HG03139 (cell line): ENCODE measurements around the gene TWNK.

Source experiments
- ATAC-seq: cut with Tn5 transposase; IDR thresholded peaks from one replicate; pipeline ENCODE4 v1.9.1; 2021; ENCODE audit not compliant: unreplicated experiment

Gene TWNK

DNA sequence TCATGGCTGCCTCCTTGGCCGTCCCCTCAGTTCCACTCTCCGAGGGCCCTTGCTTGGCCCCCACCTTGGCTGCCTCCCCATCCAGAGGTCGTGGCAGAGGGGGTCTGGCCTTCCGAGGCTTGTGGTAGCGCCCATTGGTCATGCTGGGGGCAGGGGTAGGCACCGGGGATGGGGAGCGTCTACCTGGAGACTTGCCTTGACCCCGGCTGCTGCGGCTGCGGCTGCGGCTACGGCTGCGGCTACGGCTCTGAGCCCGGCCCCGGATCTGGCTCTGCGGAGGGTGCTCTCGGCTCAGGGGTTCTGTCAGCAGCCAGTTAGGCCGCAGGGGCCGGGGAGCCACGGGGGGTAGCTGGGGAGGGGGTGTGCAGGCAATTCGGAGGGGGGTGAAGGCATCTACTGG is 23.0 kb downstream of the TWNK start:
- no peak for ATAC-seq

DNA sequence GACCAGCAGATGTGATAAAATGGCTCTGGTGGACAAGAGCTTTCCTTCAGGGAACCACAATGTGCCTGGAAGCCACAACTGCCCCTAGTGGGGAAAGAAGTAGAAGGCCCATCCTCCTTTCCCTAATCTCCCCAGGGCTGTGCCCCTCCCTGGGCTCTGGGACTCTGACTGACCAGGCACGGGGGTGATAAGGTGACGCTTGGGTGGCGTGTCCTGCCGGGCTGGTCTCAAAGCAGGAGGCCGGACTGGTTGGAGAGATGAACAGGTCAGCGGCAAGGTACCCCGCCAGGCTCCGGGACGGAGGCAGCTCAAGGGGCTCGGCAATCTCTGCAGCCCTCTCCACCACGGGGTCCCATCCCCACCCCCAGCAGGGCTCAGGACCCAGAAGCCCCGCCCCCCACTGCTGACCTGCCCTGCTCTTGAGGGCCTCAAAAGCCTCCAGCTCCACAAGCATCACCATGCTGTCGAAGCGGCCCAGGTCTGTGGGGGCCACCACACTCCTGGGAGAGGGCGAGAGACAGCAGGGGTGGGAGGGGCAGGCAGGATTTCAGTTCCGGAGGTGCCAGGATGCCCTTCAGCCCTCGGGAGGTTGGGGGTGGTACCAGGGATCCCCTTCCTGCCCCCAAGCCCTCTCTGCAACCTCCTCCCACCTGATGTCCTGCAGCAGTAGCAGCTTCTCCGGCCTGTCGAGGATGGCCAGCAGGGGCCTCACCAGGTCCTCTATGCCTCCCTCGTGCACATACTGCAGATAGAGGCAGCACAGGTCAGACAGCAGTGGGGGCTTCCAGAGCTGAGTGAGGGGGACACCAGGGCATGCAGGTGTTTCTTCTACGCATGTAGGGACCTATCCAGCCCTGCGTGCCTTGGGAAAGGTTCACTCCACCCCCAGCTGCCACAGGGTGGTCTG is 24.4 kb downstream of the TWNK start:
- no peak for ATAC-seq

DNA sequence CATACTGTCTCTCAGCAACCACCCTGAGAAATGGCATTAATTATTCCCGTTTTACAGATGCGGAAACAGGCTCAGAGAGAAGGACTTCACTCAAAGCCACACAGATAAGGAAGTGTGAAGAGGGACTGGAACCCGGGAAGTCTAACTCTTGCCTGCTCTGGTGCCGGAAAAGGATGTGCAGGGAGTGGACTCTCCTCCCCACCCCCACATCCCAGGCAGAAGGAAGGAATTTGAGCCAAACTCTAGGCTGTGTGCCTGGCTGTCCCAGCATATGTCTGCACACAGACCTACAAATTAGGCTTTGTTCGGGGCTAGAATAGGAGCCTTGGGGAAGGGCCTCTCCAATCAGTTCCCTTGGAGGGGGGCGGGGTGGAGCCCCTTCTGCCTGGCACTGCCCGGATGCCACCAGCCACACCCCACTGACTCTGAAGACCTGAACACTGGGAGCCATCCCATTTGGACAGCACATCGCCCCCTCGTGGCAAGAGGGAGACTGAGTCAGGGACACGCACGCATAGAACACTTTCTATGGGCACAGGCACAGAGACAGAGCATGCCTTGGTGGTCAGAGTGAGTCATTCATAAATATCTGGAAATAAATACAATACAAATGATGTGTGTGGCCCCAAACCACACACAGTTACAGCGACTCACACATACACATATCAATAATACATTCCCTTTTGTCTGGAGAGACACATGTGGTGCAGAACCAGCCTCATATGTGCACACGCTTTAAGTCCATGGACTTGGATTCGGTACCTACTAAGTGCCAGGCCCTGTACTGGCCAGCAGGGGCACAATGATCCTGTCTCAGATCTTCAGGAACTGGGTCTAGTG is 25.4 kb downstream of the TWNK start:
- ATAC-seq: no peak

DNA sequence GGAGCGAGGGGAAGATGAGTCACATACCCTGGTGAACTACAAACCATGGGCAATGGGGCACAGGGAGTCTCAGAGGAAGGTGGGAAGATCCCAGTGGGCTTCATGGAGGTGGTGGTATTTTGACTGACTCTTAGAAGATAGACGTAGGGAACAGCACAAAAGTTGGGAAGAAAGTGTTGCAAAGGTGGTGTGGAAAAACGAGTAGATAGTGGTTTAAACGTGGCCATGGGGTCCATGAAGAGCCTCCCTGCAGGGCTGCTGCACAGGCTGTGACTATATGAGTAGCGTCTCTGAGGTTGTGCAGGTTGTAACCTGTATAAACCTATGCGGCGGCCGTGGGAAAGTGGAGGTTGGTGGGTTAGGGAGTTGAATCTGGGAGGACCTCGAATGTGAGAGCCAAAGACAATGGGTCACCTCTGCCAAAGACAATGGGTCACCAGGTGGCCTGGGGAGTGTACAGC is 26.1 kb downstream of the TWNK start:
- no peak for ATAC-seq

DNA sequence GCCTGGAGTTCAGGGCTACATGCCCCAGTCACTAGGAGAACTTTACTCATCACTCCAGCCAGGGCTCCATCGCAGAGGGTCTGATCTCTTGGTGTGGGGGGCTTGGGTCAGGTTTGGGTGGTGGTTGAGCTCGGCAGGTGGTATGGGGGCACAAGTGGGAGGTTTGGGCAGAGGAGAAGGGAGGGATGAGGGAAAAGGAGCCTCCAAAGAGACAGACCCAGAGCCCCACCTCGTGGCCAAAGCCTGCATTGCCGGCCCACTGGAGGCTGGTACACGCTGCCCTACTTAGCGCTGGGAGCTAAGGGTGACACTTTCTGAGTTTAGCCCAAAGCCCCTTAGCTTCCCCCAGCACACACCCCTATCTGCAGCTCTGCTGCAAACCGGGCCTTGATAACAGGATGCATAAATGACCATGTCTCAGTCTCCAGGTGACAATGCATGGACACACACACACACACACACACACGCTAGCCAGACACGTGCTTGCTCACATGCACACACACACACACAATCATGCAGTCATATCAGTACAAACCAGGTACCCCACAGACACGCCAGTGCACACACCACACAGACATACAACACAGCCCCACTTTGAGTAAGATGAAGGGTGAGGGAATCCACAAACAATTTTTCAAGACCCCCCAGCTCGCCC is 27.0 kb downstream of the TWNK start:
- ATAC-seq: no peak

DNA sequence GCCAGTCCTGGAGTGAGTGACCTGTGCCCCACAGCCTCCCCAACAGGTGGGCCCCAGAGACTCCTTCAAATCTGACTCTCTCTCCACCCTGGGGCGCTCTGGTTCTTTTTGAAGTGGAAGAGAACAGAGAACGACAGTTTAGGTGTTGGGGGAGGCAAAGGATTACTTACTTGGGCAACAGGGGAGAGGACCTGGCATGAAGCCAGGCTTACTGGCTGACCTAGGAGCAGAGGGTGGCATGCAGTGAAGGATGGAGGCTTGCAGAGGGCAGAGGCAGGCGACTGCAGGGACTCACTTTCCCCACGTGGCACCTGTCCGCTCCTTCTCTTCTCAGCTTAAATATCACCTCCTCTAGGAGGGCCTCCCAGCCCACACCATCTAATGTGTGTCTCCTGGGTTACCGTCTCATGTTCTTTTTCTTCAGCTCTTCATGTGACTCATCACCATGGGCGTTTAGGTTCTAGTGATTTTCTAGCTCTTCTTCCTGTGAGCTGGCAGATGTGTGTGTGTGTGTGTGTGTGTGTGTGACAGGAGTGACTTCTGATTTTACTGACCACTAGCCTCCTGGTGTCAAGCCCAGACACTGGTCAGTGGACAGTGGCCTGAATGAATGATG is 27.7 kb downstream of the TWNK start:
- ATAC-seq: no peak

DNA sequence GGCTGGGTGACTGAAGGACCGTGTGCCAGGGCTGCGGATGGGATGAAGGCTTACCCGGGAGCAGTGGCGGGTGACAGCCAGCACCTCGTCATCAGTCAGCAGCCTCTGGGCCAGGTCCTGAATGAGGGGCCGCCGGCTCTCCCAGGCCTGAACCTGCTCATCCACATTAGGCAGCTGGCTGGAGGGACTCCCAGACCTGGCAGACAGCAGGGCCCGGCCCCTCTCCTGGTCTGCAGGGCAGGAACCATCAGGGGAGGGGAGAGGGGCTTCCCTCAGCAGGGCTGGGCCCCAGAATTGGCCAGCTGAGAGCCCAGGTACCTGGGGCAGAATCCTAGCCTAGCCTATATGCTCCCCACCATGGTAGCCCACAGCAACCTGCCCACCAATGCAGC is 28.2 kb downstream of the TWNK start:
- ATAC-seq: no peak

DNA sequence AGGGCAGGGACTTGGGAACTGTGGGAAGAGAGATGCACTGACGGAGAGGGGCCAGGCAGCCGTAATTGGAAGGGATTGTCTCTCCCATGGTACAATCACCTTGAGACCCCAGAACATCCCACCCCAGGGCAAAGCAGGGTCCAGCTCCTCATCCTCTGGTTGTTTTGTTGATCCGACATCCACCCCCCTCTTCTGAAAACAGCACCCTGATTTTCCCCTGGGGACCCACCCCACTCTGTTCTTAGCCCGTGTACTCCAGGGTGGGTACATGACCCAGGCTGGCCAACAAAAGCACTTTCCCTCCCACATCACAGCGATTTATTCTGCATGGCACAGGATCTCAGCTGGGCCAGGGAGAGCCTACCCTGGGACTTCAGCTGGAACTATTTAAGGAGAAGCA is 29.5 kb downstream of the TWNK start:
- ATAC-seq: no peak

DNA sequence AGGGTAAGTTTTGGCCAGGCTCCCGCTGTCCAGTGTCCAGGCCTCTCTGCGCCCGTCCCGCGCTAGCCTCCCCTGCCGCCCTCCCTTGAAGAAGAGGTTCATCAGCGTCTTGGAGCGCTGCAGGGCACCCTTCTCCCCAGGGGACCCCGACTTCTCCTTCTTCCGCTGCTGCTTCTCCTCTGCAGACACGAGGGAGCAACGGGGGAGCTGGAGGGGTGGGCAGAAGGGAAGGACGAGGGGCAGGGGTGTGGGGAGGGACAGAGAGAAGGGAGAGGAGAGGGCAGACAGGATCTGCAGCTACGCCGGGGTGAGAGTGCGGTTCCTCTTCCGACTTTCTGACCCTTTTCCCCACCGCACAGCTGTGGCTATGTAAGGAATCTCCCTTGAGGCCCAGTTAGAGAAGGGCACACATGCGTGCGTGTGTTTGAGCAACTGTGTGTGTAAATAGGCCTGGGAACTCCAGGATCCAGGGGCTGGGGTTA is 30.8 kb downstream of the TWNK start:
- ATAC-seq: no peak

DNA sequence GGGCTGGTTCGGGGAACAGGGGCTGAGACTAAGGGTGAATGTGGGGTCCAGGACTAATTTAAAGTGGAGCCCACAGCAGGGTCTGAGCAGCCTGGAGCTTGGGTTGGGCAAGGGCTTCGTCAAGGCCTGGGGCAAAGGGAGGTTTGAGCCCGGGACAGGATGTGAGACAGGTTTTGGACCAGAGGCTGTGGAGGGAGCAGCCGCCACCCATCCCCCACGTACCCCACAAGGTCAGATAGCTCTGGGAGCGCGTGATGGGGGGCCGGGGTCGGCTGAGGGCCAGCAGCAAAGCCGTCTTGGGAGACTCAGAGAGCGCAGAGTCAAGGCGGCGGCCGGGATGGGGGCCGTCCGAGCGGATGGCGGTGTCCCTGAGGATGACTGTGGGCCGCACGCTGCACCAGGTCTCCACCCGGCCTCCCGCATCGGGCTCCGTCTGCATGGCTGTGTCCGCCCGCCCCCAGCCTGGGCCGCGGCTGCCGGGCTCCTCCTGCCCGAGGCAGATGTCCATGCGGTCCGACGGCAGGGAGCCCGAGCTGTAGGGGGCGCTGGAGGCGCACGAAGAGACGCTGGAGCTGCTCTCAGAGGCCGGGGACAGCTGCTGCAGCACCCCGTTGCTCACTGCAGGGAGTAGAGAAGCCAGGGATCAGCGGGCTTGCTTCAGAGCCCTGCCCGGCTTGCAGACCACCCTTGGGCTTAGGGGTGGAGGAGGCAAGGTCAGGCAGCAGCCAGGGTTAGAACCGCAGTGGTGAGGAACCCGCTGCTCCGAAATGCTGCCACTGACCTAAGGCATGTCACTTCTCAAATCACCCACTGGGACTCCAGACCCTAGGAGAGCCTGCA is 31.5 kb downstream of the TWNK start:
- ATAC-seq: no peak

DNA sequence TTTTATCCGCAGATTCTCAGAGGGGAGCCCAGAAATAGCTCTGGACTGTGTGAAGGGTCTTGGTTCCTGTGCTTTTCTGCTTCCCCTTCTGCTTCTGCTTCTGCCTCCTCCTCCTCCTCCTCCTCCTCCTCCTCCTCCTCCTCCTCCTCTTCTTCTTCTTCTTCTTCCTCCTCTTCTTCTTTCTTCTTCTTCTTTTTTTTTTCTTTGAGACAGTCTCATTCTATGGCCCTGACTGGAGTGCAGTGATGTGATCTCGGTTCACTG is 32.0 kb downstream of the TWNK start:
- no peak for ATAC-seq

DNA sequence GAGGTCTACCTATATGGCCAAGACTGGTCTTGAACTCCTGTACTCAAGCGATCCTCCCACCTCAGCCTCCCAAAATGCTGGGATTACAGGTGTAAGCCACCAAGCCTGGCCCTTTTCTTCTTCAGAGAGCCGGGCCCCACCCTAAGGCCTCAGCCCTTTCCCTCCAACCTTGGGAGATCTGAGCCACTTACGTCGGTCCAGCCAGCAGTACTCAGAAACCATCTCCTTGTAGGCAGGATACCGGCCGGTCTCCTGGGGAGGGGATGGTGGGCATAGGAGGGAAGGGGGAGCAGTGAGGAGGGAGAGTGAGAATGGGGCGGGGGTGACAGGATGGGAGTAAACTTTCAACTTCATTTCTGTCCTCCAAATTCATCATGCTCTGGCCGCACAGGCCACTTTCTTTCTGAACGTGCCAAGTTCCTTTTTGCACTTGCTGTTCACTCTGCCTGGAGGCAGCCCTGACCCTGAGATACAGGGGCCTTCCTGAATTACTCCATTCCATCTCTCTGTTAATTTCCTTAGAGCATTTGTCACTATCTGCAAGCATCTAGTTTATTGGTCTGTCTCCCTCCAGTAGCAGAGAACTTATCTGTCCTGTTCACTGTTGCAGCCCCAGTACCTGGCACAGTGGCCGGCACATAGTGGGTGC is 33.2 kb downstream of the TWNK start:
- ATAC-seq: no peak

DNA sequence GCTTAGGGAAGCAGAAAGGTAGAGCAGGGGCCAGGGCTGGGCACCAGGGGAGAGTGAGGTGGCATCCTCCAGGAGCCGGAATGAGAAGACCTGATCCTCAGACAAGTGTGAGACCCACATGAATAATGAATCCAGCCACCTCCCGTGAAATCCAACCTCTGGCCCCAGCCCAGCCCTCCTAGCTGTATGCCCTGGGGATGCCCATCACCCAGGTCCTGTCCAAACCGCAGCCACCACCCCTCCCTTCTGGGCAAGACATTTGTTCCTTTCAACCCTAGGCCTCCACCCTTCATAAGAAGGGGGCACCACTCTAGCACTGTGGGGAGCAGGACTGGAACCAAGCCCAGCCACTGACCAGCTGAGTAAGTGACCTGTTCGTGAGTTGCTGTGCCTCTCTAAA is 33.9 kb downstream of the TWNK start:
- no peak for ATAC-seq

DNA sequence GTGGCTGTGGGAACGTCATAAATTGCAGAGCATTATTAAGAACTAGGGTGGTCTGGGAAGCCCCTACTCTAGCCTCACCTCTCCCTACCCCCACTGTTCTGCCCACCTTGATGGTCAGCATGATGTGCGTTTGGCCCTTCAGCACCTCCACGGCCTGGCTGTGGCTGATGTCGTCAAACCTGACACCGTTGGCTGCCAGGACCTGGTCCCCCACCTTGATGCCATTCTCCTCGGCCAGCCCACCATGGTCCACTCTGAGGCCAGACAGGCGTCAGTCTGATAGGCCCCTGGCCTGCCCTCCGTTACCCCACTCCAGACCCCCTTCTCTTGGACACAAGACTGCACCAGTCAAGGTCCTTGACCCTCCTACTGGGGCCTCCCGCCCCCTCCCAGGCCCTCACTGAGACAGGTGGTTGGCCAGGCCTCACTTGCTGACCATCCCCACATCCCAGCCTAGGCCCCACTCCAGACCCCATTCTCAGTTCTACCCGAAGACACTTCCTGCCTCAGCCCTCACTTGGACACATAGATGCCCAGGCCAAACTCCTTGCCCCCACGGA is 34.4 kb downstream of the TWNK start:
- ATAC-seq: no peak

DNA sequence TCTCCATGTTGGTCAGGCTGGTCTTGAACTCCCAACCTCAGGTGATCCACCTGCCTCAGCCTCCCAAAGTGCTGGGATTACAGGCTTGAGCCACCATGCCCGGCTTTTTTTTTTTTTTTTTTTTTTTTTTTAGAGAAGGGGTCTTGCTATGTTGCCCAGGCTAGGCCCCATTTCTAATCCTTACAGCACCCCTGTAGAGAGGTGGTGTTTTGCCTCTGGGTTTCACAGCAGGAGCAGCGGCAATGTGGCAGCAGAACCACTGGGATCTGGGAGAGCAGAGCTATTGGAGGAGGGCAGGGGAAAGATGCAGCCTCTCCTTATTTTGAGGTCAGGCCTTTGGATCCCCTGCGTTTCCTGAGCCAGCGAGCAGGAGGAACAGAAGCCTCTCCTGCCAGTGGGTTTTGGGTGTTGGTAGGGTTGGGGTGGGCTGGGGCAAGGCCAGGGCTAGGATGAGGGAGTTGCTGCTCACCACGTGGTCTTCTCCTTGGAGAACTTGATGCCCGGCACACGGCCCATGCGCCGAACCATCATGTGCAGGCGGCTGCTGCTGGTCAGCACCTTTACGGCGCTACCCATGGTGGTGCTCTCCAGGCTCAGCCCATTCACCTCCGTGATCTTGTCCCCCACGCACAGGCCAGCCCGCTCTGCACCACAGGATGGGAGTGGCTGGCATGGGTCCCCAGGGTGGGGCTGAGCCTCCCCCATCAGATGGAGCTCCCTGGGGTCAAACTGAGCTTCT is 35.8 kb downstream of the TWNK start:
- ATAC-seq: no peak

DNA sequence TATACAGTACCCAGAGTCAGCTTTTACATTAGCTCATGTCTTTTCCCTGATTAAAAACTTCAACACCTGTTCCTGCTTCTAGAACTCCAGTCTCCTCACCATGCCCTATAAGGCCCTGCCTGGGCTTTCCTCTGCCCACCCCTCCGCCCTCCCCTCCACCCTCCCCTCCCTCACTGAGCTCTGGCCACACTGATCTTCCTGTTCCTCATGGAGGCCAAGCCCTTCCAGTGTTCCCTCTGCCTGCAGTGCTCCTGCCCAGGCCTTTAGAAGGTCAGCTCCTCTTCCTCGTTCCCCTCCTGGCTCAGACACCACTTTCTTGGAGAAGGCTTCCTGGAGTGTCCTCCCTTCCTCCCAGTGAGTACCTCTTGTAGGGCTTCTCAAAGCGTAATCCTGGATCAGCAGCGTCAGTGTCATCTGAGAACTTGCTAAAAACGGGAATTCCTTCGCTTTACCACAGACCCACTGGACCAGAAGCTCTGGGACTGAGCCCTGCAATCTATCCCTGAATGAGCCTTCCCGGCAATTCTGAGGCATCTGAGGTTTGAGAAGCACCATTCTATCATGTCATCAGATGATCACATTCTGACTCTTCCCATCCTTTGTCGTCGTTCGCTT is 39.9 kb downstream of the TWNK start:
- no peak for ATAC-seq

DNA sequence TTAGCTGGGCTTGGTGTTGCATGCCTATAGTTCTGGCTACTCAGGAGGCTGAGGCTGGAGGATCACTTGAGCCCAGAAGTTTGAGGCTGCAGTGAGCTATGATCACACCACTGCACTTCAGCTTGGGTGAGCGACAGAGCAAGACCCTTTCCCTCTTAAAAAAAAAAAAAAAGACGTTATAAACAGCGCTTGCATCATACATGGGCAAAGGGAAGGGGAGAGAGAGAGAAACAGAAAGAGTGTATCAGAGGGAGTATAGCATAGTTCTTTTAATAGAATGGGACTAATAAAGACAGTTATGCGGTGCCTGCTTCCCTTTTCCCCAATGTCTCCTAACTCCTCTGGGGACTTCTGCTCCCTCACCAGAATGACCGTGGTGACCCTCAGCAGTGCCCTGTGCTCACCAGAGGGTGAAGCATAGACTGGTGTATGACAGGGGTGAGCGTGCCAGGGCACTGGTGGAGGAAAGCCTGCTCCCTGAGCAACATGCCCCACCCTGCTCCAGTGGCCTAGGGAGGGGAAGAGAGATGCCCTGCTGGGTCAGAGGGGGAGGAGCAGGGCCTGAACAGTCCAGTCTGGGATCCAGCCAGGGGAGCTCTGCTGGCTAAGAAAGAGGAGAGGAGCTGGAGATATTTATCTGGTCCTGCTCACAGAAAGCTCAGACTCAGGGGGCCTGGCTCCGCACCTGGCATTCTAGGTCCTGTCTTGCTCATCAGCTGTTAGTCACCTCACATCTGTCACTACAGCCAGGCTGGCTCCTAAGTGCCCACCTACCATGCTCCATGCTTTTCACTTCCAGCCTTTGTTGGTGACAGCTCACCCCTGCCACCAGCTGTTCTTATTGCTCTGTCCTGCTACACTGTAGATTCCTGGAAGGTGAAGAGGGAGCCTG is 41.3 kb downstream of the TWNK start:
- ATAC-seq: no peak
